Measurements from ENCODE around the gene APC2.

GRCh38 chr19:1426736-1427135 lies 23.2 kb upstream of the APC2 start:
- TF ChIP-seq, protein P1, sequence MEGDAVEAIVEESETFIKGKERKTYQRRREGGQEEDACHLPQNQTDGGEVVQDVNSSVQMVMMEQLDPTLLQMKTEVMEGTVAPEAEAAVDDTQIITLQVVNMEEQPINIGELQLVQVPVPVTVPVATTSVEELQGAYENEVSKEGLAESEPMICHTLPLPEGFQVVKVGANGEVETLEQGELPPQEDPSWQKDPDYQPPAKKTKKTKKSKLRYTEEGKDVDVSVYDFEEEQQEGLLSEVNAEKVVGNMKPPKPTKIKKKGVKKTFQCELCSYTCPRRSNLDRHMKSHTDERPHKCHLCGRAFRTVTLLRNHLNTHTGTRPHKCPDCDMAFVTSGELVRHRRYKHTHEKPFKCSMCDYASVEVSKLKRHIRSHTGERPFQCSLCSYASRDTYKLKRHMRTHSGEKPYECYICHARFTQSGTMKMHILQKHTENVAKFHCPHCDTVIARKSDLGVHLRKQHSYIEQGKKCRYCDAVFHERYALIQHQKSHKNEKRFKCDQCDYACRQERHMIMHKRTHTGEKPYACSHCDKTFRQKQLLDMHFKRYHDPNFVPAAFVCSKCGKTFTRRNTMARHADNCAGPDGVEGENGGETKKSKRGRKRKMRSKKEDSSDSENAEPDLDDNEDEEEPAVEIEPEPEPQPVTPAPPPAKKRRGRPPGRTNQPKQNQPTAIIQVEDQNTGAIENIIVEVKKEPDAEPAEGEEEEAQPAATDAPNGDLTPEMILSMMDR (IDR thresholded peaks at IDR 0.05): no peak
- TF ChIP-seq POLR2A (IDR thresholded peaks at IDR 0.05): no peak
